OCI-LY3 (cell line): ENCODE results near the gene ARHGAP26.

Experiments
- H2AFZ ChIP-seq: fragments of 200-600, 300-600 bp; shearing (Covaris generic); 2 replicates; pipeline ENCODE4 v1.6.0; 2014; ENCODE audit warnings: antibody characterized with exemption, low read depth, low read length
- H3K27ac ChIP-seq: fragments of 200-600, 300-600 bp; sonication (generic); 2 replicates; pipeline ENCODE4 v1.5.1; 2014; ENCODE audit warnings: mild to moderate bottlenecking, low read length, moderate library complexity, mixed read lengths
- H3K27me3 ChIP-seq: fragments of 200-600, 300-600 bp; sonication (generic); 2 replicates; pipeline ENCODE4 v1.6.1; 2014; ENCODE audit warnings: low read depth, low read length, mixed read lengths
- H3K36me3 ChIP-seq: fragments of 200-600, 300-600 bp; sonication (generic); replicated peaks from 2 replicates; pipeline ENCODE3; 2014; ENCODE audit warnings: low read depth, low read length, mixed read lengths
- H3K4me1 ChIP-seq: fragments of 300-600, 200-600 bp; sonication (generic); 2 replicates; pipeline ENCODE4 v1.6.1; 2014; ENCODE audit warnings: low read length, mixed read lengths
- H3K4me2 ChIP-seq: fragments of 200-600, 300-600 bp; sonication (generic); 2 replicates; pipeline ENCODE4 v1.6.1; 2014; ENCODE audit warnings: low read length, mixed read lengths
- H3K4me3 ChIP-seq: fragments of 300-600, 200-600 bp; sonication (generic); 2 replicates; pipeline ENCODE4 v1.5.1; 2014; ENCODE audit warnings: antibody characterized with exemption, mild to moderate bottlenecking, low read length, moderate library complexity
- H3K79me2 ChIP-seq: fragments of 300-600, 200-600 bp; shearing (Covaris generic); 2 replicates; pipeline ENCODE4 v1.6.1; 2014; ENCODE audit warnings: mild to moderate bottlenecking, low read length, mixed read lengths
- H3K9ac ChIP-seq: fragments of 300-600, 200-600 bp; shearing (Covaris generic); 2 replicates; pipeline ENCODE4 v1.6.0; 2014; ENCODE audit warnings: mild to moderate bottlenecking, low read length, moderate library complexity
- H3K9me3 ChIP-seq: fragments of 200-600, 300-600 bp; shearing (Covaris generic); 2 replicates; pipeline ENCODE4 v1.6.1; 2014; ENCODE audit warnings: low read length, mixed read lengths; ENCODE audit not compliant: insufficient read depth
- H4K20me1 ChIP-seq: fragments of 200-600, 300-600 bp; sonication (generic); 2 replicates; pipeline ENCODE4 v1.6.1; 2016; ENCODE audit warnings: low read length, mixed read lengths; ENCODE audit not compliant: insufficient read depth
- CTCF ChIP-seq: fragments of 200-600, 300-600 bp; sonication (generic); IDR thresholded peaks from 2 replicates; pipeline ENCODE4 v1.5.1; 2014; ENCODE audit warnings: antibody characterized with exemption, low read length, low read depth
- EZH2phosphoT487 ChIP-seq: fragments of 200-600 bp; shearing (Covaris generic); IDR thresholded peaks from 2 replicates; pipeline ENCODE4 v1.6.1; 2018; ENCODE audit warnings: antibody characterized with exemption, mixed run types, low read depth

The ARHGAP26 gene

GRCh38 chr5:143033535-143034250 lies 263.5 kb downstream of the ARHGAP26 start:
- no peak overlapping the region for H3K27ac ChIP-seq
- no peak overlapping the region for H3K4me3 ChIP-seq
- H3K9ac ChIP-seq: no peak overlapping the region
- TF ChIP-seq CTCF (no peak), EZH2phosphoT487 (no peak)
- no peaks in the 10 kb centered on the region for H3K36me3 ChIP-seq
- H4K20me1 ChIP-seq: no peaks in the 10 kb centered on the region
- peaks cover 59% of the 10 kb centered on the region for H3K4me1 ChIP-seq
- H3K79me2 ChIP-seq: no peaks in the 10 kb centered on the region
- no peak overlapping the region for H2AFZ ChIP-seq
- no peaks in the 10 kb centered on the region for H3K27me3 ChIP-seq
- no peak overlapping the region for H3K4me2 ChIP-seq
- H3K9me3 ChIP-seq: no peaks in the 10 kb centered on the region

- Histone ChIP-seq H3K27ac (peak overlapping the region; percentile 64), H3K36me3 (no peaks in the 10 kb centered on the region), H3K79me2 (no peaks in the 10 kb centered on the region), H3K4me3 (no peak overlapping the region), H4K20me1 (no peaks in the 10 kb centered on the region), H3K9me3 (no peaks in the 10 kb centered on the region), H3K27me3 (no peaks in the 10 kb centered on the region), H2AFZ (no peak overlapping the region; the same call in 1 of the 2 replicates), H3K4me2 (peak overlapping the region; percentile 51), H3K4me1 (peaks cover 65% of the 10 kb centered on the region), H3K9ac (no peak overlapping the region; the same call in 1 of the 2 replicates)
- no peak for TF ChIP-seq EZH2phosphoT487
- no peak for TF ChIP-seq CTCF
These were observed 266.2 kb downstream of the ARHGAP26 start for GRCh38 chr5:143036146-143036927.

GRCh38 chr5:143037071-143037470 lies 266.9 kb downstream of the ARHGAP26 start:
- Histone ChIP-seq H3K4me3 (no peak overlapping the region), H3K27ac (peak overlapping the region; percentile 64; the same call in 1 of the 2 replicates), H3K79me2 (no peaks in the 10 kb centered on the region), H3K9me3 (no peaks in the 10 kb centered on the region), H3K27me3 (no peaks in the 10 kb centered on the region), H3K9ac (no peak overlapping the region), H3K36me3 (no peaks in the 10 kb centered on the region), H2AFZ (no peak overlapping the region), H3K4me2 (no peak overlapping the region; the same call in 1 of the 2 replicates), H3K4me1 (peaks cover 65% of the 10 kb centered on the region), H4K20me1 (no peaks in the 10 kb centered on the region)
- TF ChIP-seq EZH2phosphoT487 (no peak), CTCF (no peak)

- no peaks in the 10 kb centered on the region for H3K79me2 ChIP-seq
- H3K27ac ChIP-seq: peak overlapping the region; percentile 64; the same call in 1 of the 2 replicates
- no peak overlapping the region; the same call in 1 of the 2 replicates for H2AFZ ChIP-seq
- H3K4me2 ChIP-seq: peak overlapping the region; percentile 47; the same call in 1 of the 2 replicates
- no peaks in the 10 kb centered on the region for H4K20me1 ChIP-seq
- peak overlapping the region; percentile 26; the same call in 1 of the 2 replicates for H3K9ac ChIP-seq
- no peak overlapping the region for H3K4me3 ChIP-seq
- H3K9me3 ChIP-seq: no peaks in the 10 kb centered on the region
- no peaks in the 10 kb centered on the region for H3K36me3 ChIP-seq
- TF ChIP-seq CTCF (no peak), EZH2phosphoT487 (no peak)
- H3K27me3 ChIP-seq: no peaks in the 10 kb centered on the region
- peaks cover 65% of the 10 kb centered on the region for H3K4me1 ChIP-seq
These were observed 267.5 kb downstream of the ARHGAP26 start for GRCh38 chr5:143037708-143038107.
